BJ (cell line): Measurements from ENCODE around the gene CPHXL. TPM values are rescaled to one million over a fixed set of nuclear protein-coding genes. Genes with fewer than 3 reads are reported as not detected.

ENCODE experiments used
- CTCF ChIA-PET: fragments of 350-600 bp; formaldehyde crosslinking; extraction: SDS; loops from one replicate; lab custom pipeline; 2021; ENCODE audit warnings: antibody characterized with exemption, inconsistent platforms; lab: Yijun Ruan, JAX
- POLR2A ChIA-PET: fragments of 300-600 bp; sonication (Branson Sonifier 250); formaldehyde crosslinking; extraction: SDS; loops from one replicate; lab custom pipeline; 2021; ENCODE audit warnings: antibody characterized with exemption; lab: Charles Lee
- DNase-seq: peaks from one replicate; pipeline ENCODE4 v3.0.0-alpha.2; 2011; ENCODE audit warnings: low read depth
- H3K27me3 ChIP-seq: 2 replicates; pipeline ENCODE4 v1.6.0; 2011; ENCODE audit warnings: low read length; ENCODE audit not compliant: control insufficient read depth, insufficient read depth
- H3K36me3 ChIP-seq: 2 replicates; pipeline ENCODE4 v1.5.1; 2011; ENCODE audit warnings: low read length; ENCODE audit not compliant: control insufficient read depth, insufficient read depth
- H3K4me3 ChIP-seq: 2 replicates; pipeline ENCODE4 v1.5.1; 2011; ENCODE audit warnings: low read depth, mild to moderate bottlenecking, control low read depth, low read length
- CTCF ChIP-seq: IDR thresholded peaks from 2 replicates; pipeline ENCODE4 v1.5.1; 2011; ENCODE audit warnings: low read depth, mild to moderate bottlenecking, control low read depth, inconsistent platforms, low read length, moderate library complexity; ENCODE audit not compliant: insufficient read depth
- polyA plus RNA-seq: library from polyadenylated mRNA; depleted of rRNA; stranded (reverse); fragments of >200 nt; gene quantifications from 2 replicates; pipeline ENCODE4 v1.2.3, GENCODE V29; 2011

Gene CPHXL
- polyA plus RNA-seq, 1 experiment: not detected

- CTCF ChIA-PET: interaction anchor here (1.1 kb wide), 1 partner anchor 12 kb away, joined by 3 read pairs; no protein-coding TSS in a partner anchor
- Histone ChIP-seq H3K27me3 (no peaks in the 10 kb centered on the region), H3K36me3 (no peaks in the 10 kb centered on the region), H3K4me3 (no peak overlapping the region)
- POLR2A ChIA-PET: no interaction called here
- TF ChIP-seq CTCF: 0 out of 2 replicates have a peak, but pooled peaks have one; percentile 15
- DNase-seq: no peak
These were observed 30.6 kb downstream of the CPHXL start for GRCh38 chr16:75695708-75696107.

GRCh38 chr16:75687361-75687760 lies 38.9 kb downstream of the CPHXL start:
- DNase-seq: no peak
- Histone ChIP-seq H3K4me3 (no peak overlapping the region), H3K27me3 (no peaks in the 10 kb centered on the region), H3K36me3 (no peaks in the 10 kb centered on the region)
- ChIA-PET CTCF (no interaction called here), POLR2A (no interaction called here)
- TF ChIP-seq CTCF: no peak

- CTCF ChIA-PET: no interaction called here
- no peak for TF ChIP-seq CTCF
- Histone ChIP-seq H3K27me3 (no peaks in the 10 kb centered on the region), H3K36me3 (no peaks in the 10 kb centered on the region), H3K4me3 (no peak overlapping the region)
- POLR2A ChIA-PET: no interaction called here
- DNase-seq: no peak
These were observed 44.0 kb downstream of the CPHXL start for GRCh38 chr16:75682308-75682707.

GRCh38 chr16:75679366-75679765 lies 46.9 kb downstream of the CPHXL start:
- DNase-seq: no peak
- no peak for TF ChIP-seq CTCF

GRCh38 chr16:75676909-75677308 lies 49.4 kb downstream of the CPHXL start, which contains the start of gene CPHXL2:
TSS of gene CPHXL2 (minus strand) at chr16:75677009. CDS start at chr16:75676999, 10 bp downstream.
- POLR2A ChIA-PET: no interaction called here
- no peak for DNase-seq
- CTCF ChIA-PET: interaction anchor here (1.5 kb wide), 1 partner anchor 21 kb away, joined by 4 read pairs; no protein-coding TSS in a partner anchor
- no peaks in the 10 kb centered on the region for H3K36me3 ChIP-seq
- H3K4me3 ChIP-seq: no peak within 1 kb of the TSS
- TF ChIP-seq CTCF: no peak
- no peaks in the 10 kb centered on the region for H3K27me3 ChIP-seq

More at GRCh38 chr16:75679366-75679765, 46.9 kb downstream of the CPHXL start:
- Histone ChIP-seq H3K4me3 (no peak overlapping the region), H3K27me3 (no peaks in the 10 kb centered on the region), H3K36me3 (no peaks in the 10 kb centered on the region)
- ChIA-PET POLR2A (no interaction called here), CTCF (no interaction called here)
